OCI-LY1 (cell line): Measurements from ENCODE around the gene DGKB.

Experiments used
- H2AFZ ChIP-seq: fragments of 200-600 bp; sonication (generic), shearing (Covaris generic); 2 replicates; pipeline ENCODE4 v1.6.0; 2014; ENCODE audit warnings: antibody characterized with exemption, mild to moderate bottlenecking, low read length
- H3F3A ChIP-seq: fragments of 200-600 bp; sonication (generic), shearing (Covaris generic); 2 replicates; pipeline ENCODE4 v1.6.0; 2014; ENCODE audit warnings: mild to moderate bottlenecking, antibody characterized with exemption, low read length, moderate library complexity; ENCODE audit not compliant: insufficient read depth
- H3K27ac ChIP-seq: fragments of 200-600 bp; sonication (generic); 2 replicates; pipeline ENCODE4 v1.5.1; 2014; ENCODE audit warnings: low read length, mixed run types, mild to moderate bottlenecking, low read depth; ENCODE audit not compliant: poor library complexity, severe bottlenecking
- H3K27me3 ChIP-seq: fragments of 200-600 bp; sonication (generic); 2 replicates; pipeline ENCODE4 v1.6.0; 2014; ENCODE audit warnings: antibody characterized with exemption, mild to moderate bottlenecking, low read length, moderate library complexity; ENCODE audit not compliant: insufficient read depth
- H3K36me3 ChIP-seq: fragments of 200-600 bp; sonication (generic); 2 replicates; pipeline ENCODE4 v1.6.1; 2014; ENCODE audit warnings: mild to moderate bottlenecking, antibody characterized with exemption, low read length, moderate library complexity, mixed read lengths; ENCODE audit not compliant: insufficient read depth
- H3K4me1 ChIP-seq: fragments of 200-600 bp; sonication (generic); 2 replicates; pipeline ENCODE4 v1.5.1; 2014; ENCODE audit warnings: mild to moderate bottlenecking, low read length, moderate library complexity; ENCODE audit not compliant: insufficient read depth, severe bottlenecking
- H3K4me2 ChIP-seq: fragments of 200-600 bp; sonication (generic), shearing (Covaris generic); 2 replicates; pipeline ENCODE4 v1.6.1; 2014; ENCODE audit warnings: low read length
- H3K4me3 ChIP-seq: fragments of 200-600 bp; sonication (generic); 2 replicates; pipeline ENCODE4 v1.5.1; 2014; ENCODE audit warnings: low read length, low read depth, mild to moderate bottlenecking, mixed read lengths; ENCODE audit not compliant: poor library complexity, severe bottlenecking
- H3K79me2 ChIP-seq: fragments of 200-600 bp; shearing (Covaris generic); 2 replicates; pipeline ENCODE4 v1.6.1; 2016; ENCODE audit warnings: mixed run types, low read length, mixed read lengths; ENCODE audit not compliant: insufficient read depth
- H3K9ac ChIP-seq: fragments of 200-600 bp; sonication (generic), shearing (Covaris generic); 2 replicates; pipeline ENCODE4 v1.6.1; 2014; ENCODE audit warnings: mild to moderate bottlenecking, low read length, mixed read lengths
- H3K9me2 ChIP-seq: fragments of 200-600 bp; sonication (generic), shearing (Covaris generic); 2 replicates; pipeline ENCODE4 v1.6.1; 2014; ENCODE audit warnings: low read depth, mild to moderate bottlenecking, low read length, mixed read lengths
- H3K9me3 ChIP-seq: fragments of 200-600 bp; shearing (Covaris generic); 2 replicates; pipeline ENCODE4 v1.6.1; 2014; ENCODE audit warnings: low read length, mixed read lengths
- H4K20me1 ChIP-seq: fragments of 200-600 bp; sonication (generic), shearing (Covaris generic); 2 replicates; pipeline ENCODE4 v1.6.0; 2016; ENCODE audit warnings: mild to moderate bottlenecking, low read length; ENCODE audit not compliant: insufficient read depth
- EZH2 ChIP-seq: fragments of 200-600 bp; sonication (generic), shearing (Covaris generic); IDR thresholded peaks from 2 replicates; pipeline ENCODE4 v1.8.0; 2017; ENCODE audit warnings: borderline replicate concordance, mixed run types, mild to moderate bottlenecking, antibody characterized with exemption, low read length, moderate library complexity, mixed read lengths
- TF ChIP-seq, protein P1 (sequence below): fragments of 200-600 bp; sonication (generic), shearing (Covaris generic); IDR thresholded peaks from 2 replicates; pipeline ENCODE4 v1.5.1; 2017; ENCODE audit warnings: mild to moderate bottlenecking, antibody characterized with exemption, low read length, moderate library complexity, mixed read lengths

The DGKB gene

DNA sequence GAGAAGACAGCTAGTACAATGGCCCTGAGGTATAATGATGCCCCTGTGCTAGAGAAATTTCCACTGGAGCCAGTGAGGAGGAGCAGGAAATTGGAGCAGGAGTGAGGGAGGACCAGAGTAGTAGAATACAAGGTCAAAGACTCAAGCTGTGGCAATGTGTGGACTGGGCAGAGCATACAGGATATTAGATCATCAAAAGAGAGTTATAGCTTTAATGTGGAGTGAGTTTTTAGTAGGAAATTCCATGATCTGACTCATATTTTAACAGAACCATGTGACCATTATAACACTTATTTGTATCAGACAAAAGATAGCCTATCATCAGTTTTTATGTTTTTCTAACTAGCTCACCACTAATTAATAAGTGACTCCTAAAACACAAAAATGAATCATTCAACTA is 154.1 kb downstream of the DGKB start:
- Histone ChIP-seq H4K20me1 (no peaks in the 10 kb centered on the region), H3K36me3 (no peaks in the 10 kb centered on the region), H3K9me2 (no peaks in the 10 kb centered on the region), H3K4me3 (no peak overlapping the region), H3F3A (no peaks in the 10 kb centered on the region), H3K27ac (no peak overlapping the region), H3K27me3 (no peaks in the 10 kb centered on the region), H3K9ac (no peak overlapping the region), H3K4me1 (no peaks in the 10 kb centered on the region), H3K4me2 (no peak overlapping the region), H2AFZ (no peak overlapping the region), H3K9me3 (peaks cover 15% of the 10 kb centered on the region; the same call in 1 of the 2 replicates), H3K79me2 (no peaks in the 10 kb centered on the region)
- no peak for TF ChIP-seq EZH2
- TF ChIP-seq, protein P1, sequence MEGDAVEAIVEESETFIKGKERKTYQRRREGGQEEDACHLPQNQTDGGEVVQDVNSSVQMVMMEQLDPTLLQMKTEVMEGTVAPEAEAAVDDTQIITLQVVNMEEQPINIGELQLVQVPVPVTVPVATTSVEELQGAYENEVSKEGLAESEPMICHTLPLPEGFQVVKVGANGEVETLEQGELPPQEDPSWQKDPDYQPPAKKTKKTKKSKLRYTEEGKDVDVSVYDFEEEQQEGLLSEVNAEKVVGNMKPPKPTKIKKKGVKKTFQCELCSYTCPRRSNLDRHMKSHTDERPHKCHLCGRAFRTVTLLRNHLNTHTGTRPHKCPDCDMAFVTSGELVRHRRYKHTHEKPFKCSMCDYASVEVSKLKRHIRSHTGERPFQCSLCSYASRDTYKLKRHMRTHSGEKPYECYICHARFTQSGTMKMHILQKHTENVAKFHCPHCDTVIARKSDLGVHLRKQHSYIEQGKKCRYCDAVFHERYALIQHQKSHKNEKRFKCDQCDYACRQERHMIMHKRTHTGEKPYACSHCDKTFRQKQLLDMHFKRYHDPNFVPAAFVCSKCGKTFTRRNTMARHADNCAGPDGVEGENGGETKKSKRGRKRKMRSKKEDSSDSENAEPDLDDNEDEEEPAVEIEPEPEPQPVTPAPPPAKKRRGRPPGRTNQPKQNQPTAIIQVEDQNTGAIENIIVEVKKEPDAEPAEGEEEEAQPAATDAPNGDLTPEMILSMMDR, result no peak

DNA sequence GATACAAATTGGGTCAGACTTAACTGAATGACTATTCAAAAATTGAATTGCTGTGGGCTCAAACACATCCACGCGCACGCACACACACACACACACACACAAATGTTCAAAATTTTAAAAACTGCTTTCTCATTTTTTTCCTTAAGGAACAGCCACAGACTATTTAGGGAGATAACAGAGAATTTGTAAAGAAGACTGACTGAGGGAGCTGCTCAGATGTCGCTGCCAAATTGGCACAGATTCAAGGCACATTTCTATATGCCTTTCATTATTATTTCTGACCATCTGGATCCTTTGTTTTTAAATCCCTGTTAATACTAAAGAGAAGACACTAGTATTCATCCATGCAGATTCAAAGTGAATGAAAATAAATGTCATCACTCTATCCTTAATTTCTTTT is 154.8 kb downstream of the DGKB start:
- H3K27me3 ChIP-seq, result no peaks in the 10 kb centered on the region
- H3K27ac ChIP-seq, result no peak overlapping the region
- H3K4me3 ChIP-seq, result no peak overlapping the region
- H3F3A ChIP-seq, result no peaks in the 10 kb centered on the region
- H3K9me2 ChIP-seq, result no peaks in the 10 kb centered on the region
- no peaks in the 10 kb centered on the region for H3K36me3 ChIP-seq
- no peak overlapping the region for H2AFZ ChIP-seq
- H3K4me2 ChIP-seq, result no peak overlapping the region
- H3K4me1 ChIP-seq, result no peaks in the 10 kb centered on the region
- peaks cover 15% of the 10 kb centered on the region; the same call in 1 of the 2 replicates for H3K9me3 ChIP-seq
- no peaks in the 10 kb centered on the region for H4K20me1 ChIP-seq
- TF ChIP-seq, protein P1, result no peak
- TF ChIP-seq EZH2, result no peak
- H3K9ac ChIP-seq, result no peak overlapping the region
- H3K79me2 ChIP-seq, result no peaks in the 10 kb centered on the region

- H3K9me3 ChIP-seq, result peaks cover 15% of the 10 kb centered on the region; the same call in 1 of the 2 replicates
- no peak overlapping the region for H3K27ac ChIP-seq
- no peaks in the 10 kb centered on the region for H3K4me1 ChIP-seq
- H3K9ac ChIP-seq, result no peak overlapping the region
- TF ChIP-seq, protein P1, result no peak
- TF ChIP-seq EZH2, result no peak
- no peak overlapping the region for H3K4me3 ChIP-seq
- H3K36me3 ChIP-seq, result no peaks in the 10 kb centered on the region
- H3K27me3 ChIP-seq, result no peaks in the 10 kb centered on the region
- H2AFZ ChIP-seq, result no peak overlapping the region
- H4K20me1 ChIP-seq, result no peaks in the 10 kb centered on the region
- no peaks in the 10 kb centered on the region for H3K79me2 ChIP-seq
- no peak overlapping the region for H3K4me2 ChIP-seq
- H3F3A ChIP-seq, result no peaks in the 10 kb centered on the region
- no peaks in the 10 kb centered on the region for H3K9me2 ChIP-seq
Measured at GRCh38 chr7:14745076-14745475, 157.5 kb downstream of the DGKB start.
